Measurements from ENCODE around the gene EXOSC2.

Gene EXOSC2

GRCh38 chr9:130743656-130744055 is 50.1 kb downstream of the EXOSC2 start:
- H3K27me3 ChIP-seq (ENCODE audit: low read length) = no peaks in the 10 kb centered on the region
- no peak overlapping the region for H3K4me3 ChIP-seq (ENCODE audit: insufficient read depth, low read length, poor library complexity, severe bottlenecking)
- H3K4me2 ChIP-seq (ENCODE audit: low read depth, low read length, poor library complexity, severe bottlenecking) = no peak overlapping the region
- no peak for TF ChIP-seq EZH2phosphoT487 (conservative IDR thresholded peaks at IDR 0.05; ENCODE audit: low read length)
- TF ChIP-seq CTCF (IDR thresholded peaks at IDR 0.05; ENCODE audit: insufficient read depth, low read length, poor library complexity, severe bottlenecking) = no peak
- H3K36me3 ChIP-seq (ENCODE audit: low read length) = no peaks in the 10 kb centered on the region
- H2AFZ ChIP-seq (ENCODE audit: low read depth, low read length, severe bottlenecking) = no peak overlapping the region
- H3K27ac ChIP-seq (ENCODE audit: low read depth, low read length) = no peak overlapping the region
- no peak overlapping the region for H3K9ac ChIP-seq (ENCODE audit: low read length)
- no peaks in the 10 kb centered on the region for H3K9me3 ChIP-seq (ENCODE audit: insufficient read depth, low read length)
- no peaks in the 10 kb centered on the region for H3K9me2 ChIP-seq (replicated peaks; ENCODE audit: insufficient read depth, low read length)
- H3K79me2 ChIP-seq (ENCODE audit: insufficient read depth, low read length) = no peaks in the 10 kb centered on the region
- no peaks in the 10 kb centered on the region for H3F3A ChIP-seq (ENCODE audit: insufficient read depth)
- H4K20me1 ChIP-seq (ENCODE audit: low read depth, low read length) = no peaks in the 10 kb centered on the region

- no peaks in the 10 kb centered on the region for H3K27me3 ChIP-seq (ENCODE audit: low read length)
- H3K9me2 ChIP-seq (replicated peaks; ENCODE audit: insufficient read depth, low read length) = no peaks in the 10 kb centered on the region
- H3K4me3 ChIP-seq (ENCODE audit: insufficient read depth, low read length, poor library complexity, severe bottlenecking) = no peak overlapping the region
- no peak overlapping the region for H2AFZ ChIP-seq (ENCODE audit: low read depth, low read length, severe bottlenecking)
- H3F3A ChIP-seq (ENCODE audit: insufficient read depth) = no peaks in the 10 kb centered on the region
- TF ChIP-seq CTCF (IDR thresholded peaks at IDR 0.05; ENCODE audit: insufficient read depth, low read length, poor library complexity, severe bottlenecking) (no peak), EZH2phosphoT487 (conservative IDR thresholded peaks at IDR 0.05; ENCODE audit: low read length) (no peak)
- H4K20me1 ChIP-seq (ENCODE audit: low read depth, low read length) = no peaks in the 10 kb centered on the region
- no peak overlapping the region for H3K9ac ChIP-seq (ENCODE audit: low read length)
- H3K79me2 ChIP-seq (ENCODE audit: insufficient read depth, low read length) = no peaks in the 10 kb centered on the region
- H3K36me3 ChIP-seq (ENCODE audit: low read length) = no peaks in the 10 kb centered on the region
- no peak overlapping the region for H3K4me2 ChIP-seq (ENCODE audit: low read depth, low read length, poor library complexity, severe bottlenecking)
- no peaks in the 10 kb centered on the region for H3K9me3 ChIP-seq (ENCODE audit: insufficient read depth, low read length)
- no peak overlapping the region for H3K27ac ChIP-seq (ENCODE audit: low read depth, low read length)
These were observed 51.7 kb downstream of the EXOSC2 start for GRCh38 chr9:130745210-130745800.

- Histone ChIP-seq H4K20me1 (ENCODE audit: low read depth, low read length) (no peaks in the 10 kb centered on the region), H2AFZ (ENCODE audit: low read depth, low read length, severe bottlenecking) (no peak overlapping the region), H3K27ac (ENCODE audit: low read depth, low read length) (no peak overlapping the region), H3K4me2 (ENCODE audit: low read depth, low read length, poor library complexity, severe bottlenecking) (no peak overlapping the region), H3K9me2 (replicated peaks; ENCODE audit: insufficient read depth, low read length) (no peaks in the 10 kb centered on the region), H3K36me3 (ENCODE audit: low read length) (no peaks in the 10 kb centered on the region), H3K4me3 (ENCODE audit: insufficient read depth, low read length, poor library complexity, severe bottlenecking) (no peak overlapping the region), H3K79me2 (ENCODE audit: insufficient read depth, low read length) (no peaks in the 10 kb centered on the region), H3F3A (ENCODE audit: insufficient read depth) (no peaks in the 10 kb centered on the region), H3K9me3 (ENCODE audit: insufficient read depth, low read length) (no peaks in the 10 kb centered on the region), H3K27me3 (ENCODE audit: low read length) (no peaks in the 10 kb centered on the region), H3K9ac (ENCODE audit: low read length) (no peak overlapping the region)
- TF ChIP-seq EZH2phosphoT487 (conservative IDR thresholded peaks at IDR 0.05; ENCODE audit: low read length) (no peak), CTCF (IDR thresholded peaks at IDR 0.05; ENCODE audit: insufficient read depth, low read length, poor library complexity, severe bottlenecking) (no peak)
These were observed 52.2 kb downstream of the EXOSC2 start for GRCh38 chr9:130745829-130746228.

All from SU-DHL-6 (cell line).